GM23338 (cell line): ENCODE data around the gene CCDC194. TPM values are rescaled to one million over a fixed set of nuclear protein-coding genes. Genes with fewer than 3 reads are reported as not detected.

Experiments used
- ATAC-seq: fragments of 200-7000 bp; cut with Tn5 transposase; 3 replicates; pipeline ENCODE4 v1.9.1; 2020
- DNase-seq: peaks from one replicate; pipeline ENCODE4 v3.0.0-alpha.2; 2015; ENCODE audit warnings: low spot score
- H2AFZ ChIP-seq: fragments of 200-600 bp; sonication (generic); 2 replicates; pipeline ENCODE4 v1.8.0; 2016; ENCODE audit warnings: antibody characterized with exemption, mild to moderate bottlenecking, moderate library complexity
- H3F3A ChIP-seq: fragments of 200-600 bp; sonication (generic); replicated peaks from 2 replicates; pipeline ENCODE4 v1.8.0; 2017; ENCODE audit warnings: antibody characterized with exemption, mixed run types, low read depth
- H3K27ac ChIP-seq: fragments of 200-600 bp; sonication (generic); 2 replicates; pipeline ENCODE4 v1.6.1; 2016; ENCODE audit warnings: low read depth
- H3K27me3 ChIP-seq: fragments of 200-600 bp; sonication (generic); 2 replicates; pipeline ENCODE4 v1.8.0; 2016; ENCODE audit warnings: mild to moderate bottlenecking, mixed run types, moderate library complexity; ENCODE audit not compliant: insufficient read depth
- H3K36me3 ChIP-seq: fragments of 200-600 bp; sonication (generic); 2 replicates; pipeline ENCODE4 v1.8.0; 2016; ENCODE audit warnings: mild to moderate bottlenecking; ENCODE audit not compliant: insufficient read depth
- H3K4me1 ChIP-seq: fragments of 200-600 bp; sonication (generic); 2 replicates; pipeline ENCODE4 v1.8.0; 2016; ENCODE audit warnings: mild to moderate bottlenecking, moderate library complexity; ENCODE audit not compliant: insufficient read depth
- H3K4me2 ChIP-seq: fragments of 200-600 bp; sonication (generic); 2 replicates; pipeline ENCODE4 v1.7.1; 2017; ENCODE audit warnings: mixed run types
- H3K4me3 ChIP-seq: fragments of 200-600 bp; sonication (generic); 2 replicates; pipeline ENCODE4 v1.6.1; 2016; ENCODE audit warnings: mixed run types
- H3K79me2 ChIP-seq: fragments of 200-600 bp; sonication (generic); replicated peaks from 2 replicates; pipeline ENCODE4 v1.8.0; 2017; ENCODE audit warnings: mild to moderate bottlenecking; ENCODE audit not compliant: insufficient read depth
- H3K9me2 ChIP-seq: fragments of 200-600 bp; sonication (generic); 2 replicates; pipeline ENCODE4 v1.8.0; 2017; ENCODE audit not compliant: insufficient read depth
- H4K20me1 ChIP-seq: fragments of 200-600 bp; sonication (generic); replicated peaks from 2 replicates; pipeline ENCODE4 v1.8.0; 2017; ENCODE audit warnings: mild to moderate bottlenecking; ENCODE audit not compliant: insufficient read depth
- H3K27ac Mint-ChIP-seq: 2 replicates; pipeline ENCODE4 v1.8.0; 2020; ENCODE audit warnings: inconsistent platforms, mild to moderate bottlenecking, moderate library complexity, mixed read lengths
- H3K27me3 Mint-ChIP-seq: 3 replicates; pipeline ENCODE4 v1.8.0; 2022; ENCODE audit warnings: low read depth, mild to moderate bottlenecking, moderate library complexity, mixed read lengths, inconsistent platforms; ENCODE audit not compliant: insufficient read depth, poor library complexity
- H3K36me3 Mint-ChIP-seq: 3 replicates; pipeline ENCODE4 v1.8.0; 2021; ENCODE audit warnings: low read depth, mild to moderate bottlenecking, inconsistent platforms, moderate library complexity, mixed read lengths
- H3K4me1 Mint-ChIP-seq: 3 replicates; pipeline ENCODE4 v1.8.0; 2020; ENCODE audit warnings: mild to moderate bottlenecking, inconsistent platforms, mixed read lengths
- H3K4me3 Mint-ChIP-seq: 3 replicates; pipeline ENCODE4 v1.8.0; 2021; ENCODE audit warnings: moderate library complexity, mild to moderate bottlenecking, inconsistent platforms, mixed read lengths
- H3K9me3 Mint-ChIP-seq: 3 replicates; pipeline ENCODE4 v1.8.0; 2020; ENCODE audit warnings: moderate library complexity, mild to moderate bottlenecking, inconsistent platforms, mixed read lengths
- CREB1 ChIP-seq: fragments of 250-450 bp; sonication (Bioruptor Pico); IDR thresholded peaks from 2 replicates; pipeline ENCODE4 v1.5.0; 2020; ENCODE audit warnings: low read depth, mild to moderate bottlenecking, moderate library complexity
- CTCF ChIP-seq, 2 experiments: fragments of 200-600 bp in 1 of 2; sonication (generic) in 1 of 2; conservative IDR thresholded peaks; 2 replicates each; pipeline versions ENCODE4 v1.5.1 to v1.6.1; 2016 to 2017; ENCODE audit warnings: antibody characterized with exemption in 2 of 2, low read depth in 2 of 2, mild to moderate bottlenecking in 2 of 2, moderate library complexity in 1 of 2
- ETS1 ChIP-seq: IDR thresholded peaks from 2 replicates; pipeline ENCODE4 v1.6.1; 2016; ENCODE audit warnings: antibody characterized with exemption
- EZH2 ChIP-seq: fragments of 200-600 bp; sonication (generic); IDR thresholded peaks from one replicate; pipeline ENCODE4 v1.8.0; 2017; ENCODE audit warnings: antibody characterized with exemption, mild to moderate bottlenecking, low read depth; ENCODE audit not compliant: unreplicated experiment
- EZH2phosphoT487 ChIP-seq: fragments of 200-600 bp; sonication (generic); IDR thresholded peaks from one replicate; pipeline ENCODE4 v1.8.1; 2018; ENCODE audit warnings: antibody characterized with exemption; ENCODE audit not compliant: unreplicated experiment
- JUNB ChIP-seq: IDR thresholded peaks from one replicate; pipeline ENCODE4 v1.6.1; 2016; ENCODE audit warnings: antibody characterized with exemption; ENCODE audit not compliant: unreplicated experiment
- NANOG ChIP-seq: IDR thresholded peaks from 2 replicates; pipeline ENCODE4 v1.6.1; 2016; ENCODE audit warnings: antibody characterized with exemption, borderline replicate concordance
- POLR2AphosphoS5 ChIP-seq: IDR thresholded peaks from 2 replicates; pipeline ENCODE4 v1.6.1; 2016; ENCODE audit warnings: antibody characterized with exemption, low read depth
- STAT1 ChIP-seq: IDR thresholded peaks from one replicate; pipeline ENCODE4 v1.6.1; 2016; ENCODE audit warnings: antibody characterized with exemption; ENCODE audit not compliant: unreplicated experiment
- ZNF114 ChIP-seq: fragments of 250-450 bp; sonication (Bioruptor Pico); IDR thresholded peaks from 2 replicates; pipeline ENCODE4 v1.5.0; 2020; ENCODE audit warnings: mild to moderate bottlenecking, moderate library complexity
- ZNF331 ChIP-seq: fragments of 250-450 bp; sonication (Bioruptor Pico); IDR thresholded peaks from 2 replicates; pipeline ENCODE4 v1.5.0; 2020; ENCODE audit warnings: low read depth, mild to moderate bottlenecking, moderate library complexity
- ZNF462 ChIP-seq: fragments of 250-450 bp; sonication (Bioruptor Pico); IDR thresholded peaks from 2 replicates; pipeline ENCODE4 v1.5.0; 2020; ENCODE audit warnings: mild to moderate bottlenecking, moderate library complexity
- long read RNA-seq: library from polyadenylated mRNA; unstranded; transcript quantifications from one replicate; pipeline ENCODE4 v2.0.0, GENCODE V29; 2020; ENCODE audit not compliant: unreplicated experiment
- polyA plus RNA-seq: library from polyadenylated mRNA; unstranded; fragments of >200 nt; fragmentation: Nextera tagmentation; extraction: Ambion mirVana; gene quantifications from 2 replicates; pipeline ENCODE4 v1.2.1, GENCODE V29; 2016
- total RNA-seq: library from RNA; depleted of rRNA; stranded (reverse); fragments of >200 nt; shearing (Covaris generic); gene quantifications from 2 replicates; pipeline ENCODE4 v1.2.3, GENCODE V29; 2014; rRNA removed
- TF ChIP-seq, protein P1 (sequence below): IDR thresholded peaks from one replicate; pipeline ENCODE4 v1.6.1; 2018; ENCODE audit warnings: antibody characterized with exemption; ENCODE audit not compliant: unreplicated experiment

The CCDC194 gene
- 0.49 TPM in 1 of 2 replicates, not detected in the other for total RNA-seq
- polyA plus RNA-seq = 0.38 TPM in 1 of 2 replicates, not detected in the other
- long read RNA-seq = 0 reads

- peaks cover 20% of the 10 kb centered on the region for H3F3A ChIP-seq
- H3K27ac ChIP-seq = no peak within 1 kb of the TSS
- no peaks in the 10 kb centered on the region for H3K79me2 ChIP-seq
- no peaks in the 10 kb centered on the region for H3K9me2 ChIP-seq
- Mint-ChIP-seq H3K36me3 (no peaks in the 10 kb centered on the region; the same call in 2 of the 3 replicates), H3K27me3 (peaks cover 17% of the 10 kb centered on the region), H3K4me1 (peaks cover 10% of the 10 kb centered on the region), H3K4me3 (peak within 1 kb of the TSS; percentile 56; the same call in 1 of the 3 replicates), H3K9me3 (peaks cover 12% of the 10 kb centered on the region), H3K27ac (no peak within 1 kb of the TSS)
- peak; percentile 1; the same call in 2 of the 3 replicates for ATAC-seq
- peaks cover 10% of the 10 kb centered on the region; the same call in 1 of the 2 replicates for H3K27me3 ChIP-seq
- no peak within 1 kb of the TSS for H3K4me2 ChIP-seq
- 0 out of 2 replicates have a peak, but pooled peaks cover 9% of the 10 kb centered on the region for H3K4me1 ChIP-seq
- no peak within 1 kb of the TSS for H2AFZ ChIP-seq
- no peaks in the 10 kb centered on the region for H3K36me3 ChIP-seq
- H3K4me3 ChIP-seq = no peak within 1 kb of the TSS
- TF ChIP-seq, protein P1, sequence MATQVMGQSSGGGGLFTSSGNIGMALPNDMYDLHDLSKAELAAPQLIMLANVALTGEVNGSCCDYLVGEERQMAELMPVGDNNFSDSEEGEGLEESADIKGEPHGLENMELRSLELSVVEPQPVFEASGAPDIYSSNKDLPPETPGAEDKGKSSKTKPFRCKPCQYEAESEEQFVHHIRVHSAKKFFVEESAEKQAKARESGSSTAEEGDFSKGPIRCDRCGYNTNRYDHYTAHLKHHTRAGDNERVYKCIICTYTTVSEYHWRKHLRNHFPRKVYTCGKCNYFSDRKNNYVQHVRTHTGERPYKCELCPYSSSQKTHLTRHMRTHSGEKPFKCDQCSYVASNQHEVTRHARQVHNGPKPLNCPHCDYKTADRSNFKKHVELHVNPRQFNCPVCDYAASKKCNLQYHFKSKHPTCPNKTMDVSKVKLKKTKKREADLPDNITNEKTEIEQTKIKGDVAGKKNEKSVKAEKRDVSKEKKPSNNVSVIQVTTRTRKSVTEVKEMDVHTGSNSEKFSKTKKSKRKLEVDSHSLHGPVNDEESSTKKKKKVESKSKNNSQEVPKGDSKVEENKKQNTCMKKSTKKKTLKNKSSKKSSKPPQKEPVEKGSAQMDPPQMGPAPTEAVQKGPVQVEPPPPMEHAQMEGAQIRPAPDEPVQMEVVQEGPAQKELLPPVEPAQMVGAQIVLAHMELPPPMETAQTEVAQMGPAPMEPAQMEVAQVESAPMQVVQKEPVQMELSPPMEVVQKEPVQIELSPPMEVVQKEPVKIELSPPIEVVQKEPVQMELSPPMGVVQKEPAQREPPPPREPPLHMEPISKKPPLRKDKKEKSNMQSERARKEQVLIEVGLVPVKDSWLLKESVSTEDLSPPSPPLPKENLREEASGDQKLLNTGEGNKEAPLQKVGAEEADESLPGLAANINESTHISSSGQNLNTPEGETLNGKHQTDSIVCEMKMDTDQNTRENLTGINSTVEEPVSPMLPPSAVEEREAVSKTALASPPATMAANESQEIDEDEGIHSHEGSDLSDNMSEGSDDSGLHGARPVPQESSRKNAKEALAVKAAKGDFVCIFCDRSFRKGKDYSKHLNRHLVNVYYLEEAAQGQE = no peak
- TF ChIP-seq EZH2 (no peak), ETS1 (no peak), CTCF (conservative IDR thresholded peaks at IDR 0.05; ENCODE audit: low read depth in 2 of 2) (no peak), ZNF331 (CRISPR knock-in tag) (no peak), EZH2phosphoT487 (no peak), ZNF462 (CRISPR knock-in tag) (no peak), JUNB (no peak), STAT1 (no peak), POLR2AphosphoS5 (no peak), CREB1 (CRISPR knock-in tag) (no peak), ZNF114 (CRISPR knock-in tag) (no peak), NANOG (no peak)
- peak; percentile 39 for DNase-seq
- no peaks in the 10 kb centered on the region; the same call in 1 of the 2 replicates for H4K20me1 ChIP-seq
These were observed at the start of gene CCDC194 for GRCh38 chr19:17393914-17394313. Gene CCDC194, minus strand, starts transcription at chr19:17394196. Its CDS starts 38 bp downstream, at chr19:17394158.
